ENCODE results near the gene HOXD9.

The HOXD9 gene

DNA sequence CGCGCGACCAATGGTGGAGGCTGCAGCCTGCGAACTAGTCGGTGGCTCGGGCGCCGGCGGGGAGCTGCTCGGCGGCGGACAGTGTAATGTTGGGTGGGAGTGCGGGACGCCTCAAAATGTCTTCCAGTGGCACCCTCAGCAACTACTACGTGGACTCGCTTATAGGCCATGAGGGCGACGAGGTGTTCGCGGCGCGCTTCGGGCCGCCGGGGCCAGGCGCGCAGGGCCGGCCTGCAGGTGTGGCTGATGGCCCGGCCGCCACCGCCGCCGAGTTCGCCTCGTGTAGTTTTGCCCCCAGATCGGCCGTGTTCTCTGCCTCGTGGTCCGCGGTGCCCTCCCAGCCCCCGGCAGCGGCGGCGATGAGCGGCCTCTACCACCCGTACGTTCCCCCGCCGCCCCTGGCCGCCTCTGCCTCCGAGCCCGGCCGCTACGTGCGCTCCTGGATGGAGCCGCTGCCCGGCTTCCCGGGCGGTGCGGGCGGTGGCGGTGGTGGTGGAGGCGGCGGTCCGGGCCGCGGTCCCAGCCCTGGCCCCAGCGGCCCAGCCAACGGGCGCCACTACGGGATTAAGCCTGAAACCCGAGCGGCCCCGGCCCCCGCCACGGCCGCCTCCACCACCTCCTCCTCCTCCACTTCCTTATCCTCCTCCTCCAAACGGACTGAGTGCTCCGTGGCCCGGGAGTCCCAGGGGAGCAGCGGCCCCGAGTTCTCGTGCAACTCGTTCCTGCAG, at the start of gene HOXD9:
HOXD9 (plus strand) TSS at position 37 of the 728 bp plus-strand sequence; CDS start at position 87, 50 bp downstream.
- DNase-seq: no peak

DNA sequence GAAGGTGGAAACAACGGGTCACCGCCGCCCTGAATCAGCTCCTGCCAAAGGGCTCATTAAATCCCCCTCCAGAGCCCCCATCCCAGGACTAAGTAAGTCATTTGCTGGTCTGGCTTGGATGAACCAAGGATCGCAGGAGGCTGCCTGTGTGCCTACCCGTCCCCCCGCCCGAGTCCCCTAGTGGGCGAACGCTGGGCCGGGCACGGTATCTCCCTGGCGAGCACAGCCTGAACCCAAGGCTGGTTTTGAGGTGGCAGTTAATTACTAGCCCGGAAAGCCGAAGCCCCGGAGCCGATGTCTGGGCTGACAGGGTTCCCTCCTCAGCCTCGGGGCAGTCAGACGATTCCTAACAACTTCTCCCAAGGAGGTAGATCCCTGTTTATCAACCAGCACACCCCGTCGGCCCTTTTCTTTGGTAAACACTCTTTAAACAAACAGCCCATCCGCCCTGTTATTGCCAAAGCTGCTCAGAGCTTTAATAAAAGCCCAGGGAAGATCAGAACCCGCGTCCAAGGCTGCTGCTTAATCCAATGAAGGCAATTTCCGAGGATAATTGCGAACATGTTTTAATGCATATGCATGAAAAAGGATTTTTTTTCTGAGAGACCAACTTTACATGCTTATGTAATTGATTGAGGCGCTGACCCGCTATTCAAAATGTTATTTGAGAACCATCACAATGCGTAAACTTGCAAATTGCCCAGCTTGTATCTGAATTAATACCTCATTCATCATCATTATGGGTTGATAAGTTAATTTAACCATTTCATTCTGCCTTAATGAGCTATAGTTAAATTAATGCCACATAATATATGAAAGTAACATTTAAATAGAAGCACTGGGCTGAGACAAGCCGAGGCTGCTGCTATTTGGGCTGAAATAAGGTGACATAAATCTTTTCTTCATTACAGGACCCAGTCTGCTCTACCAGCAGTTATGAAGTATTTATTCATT, 49.3 kb upstream of the HOXD9 start:
- no peak for DNase-seq

- DNase-seq: no peak
Measured at GRCh38 chr2:176074919-176075425, 47.5 kb upstream of the HOXD9 start.

- no peak for DNase-seq
Measured at GRCh38 chr2:176075481-176075880, 47.0 kb upstream of the HOXD9 start.

DNA sequence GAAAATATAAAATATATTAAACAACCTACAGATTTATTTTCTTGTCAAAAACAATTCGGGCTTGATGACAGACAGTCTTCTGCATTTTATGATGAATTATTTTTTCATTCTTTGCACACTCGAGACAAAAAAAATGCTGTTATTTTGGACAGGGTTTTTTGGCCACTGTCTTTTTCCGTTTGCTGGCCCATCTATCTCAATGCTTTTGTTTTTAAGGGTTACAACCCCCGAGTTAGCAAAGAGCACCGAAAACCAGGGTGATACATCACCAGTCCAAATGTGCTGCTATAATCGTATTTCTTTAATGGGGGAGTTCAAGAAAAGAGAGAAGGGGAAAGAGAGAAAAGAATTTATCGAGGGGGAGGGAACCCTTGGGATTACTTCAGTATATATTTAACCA, 46.5 kb upstream of the HOXD9 start:
- DNase-seq: no peak

- DNase-seq: no peak
Measured at GRCh38 chr2:176076796-176077195, 45.7 kb upstream of the HOXD9 start.

GRCh38 chr2:176078541-176079284, 43.8 kb upstream of the HOXD9 start:
- no peak for DNase-seq

- DNase-seq: no peak
Measured at GRCh38 chr2:176079285-176079830, 43.2 kb upstream of the HOXD9 start.

DNA sequence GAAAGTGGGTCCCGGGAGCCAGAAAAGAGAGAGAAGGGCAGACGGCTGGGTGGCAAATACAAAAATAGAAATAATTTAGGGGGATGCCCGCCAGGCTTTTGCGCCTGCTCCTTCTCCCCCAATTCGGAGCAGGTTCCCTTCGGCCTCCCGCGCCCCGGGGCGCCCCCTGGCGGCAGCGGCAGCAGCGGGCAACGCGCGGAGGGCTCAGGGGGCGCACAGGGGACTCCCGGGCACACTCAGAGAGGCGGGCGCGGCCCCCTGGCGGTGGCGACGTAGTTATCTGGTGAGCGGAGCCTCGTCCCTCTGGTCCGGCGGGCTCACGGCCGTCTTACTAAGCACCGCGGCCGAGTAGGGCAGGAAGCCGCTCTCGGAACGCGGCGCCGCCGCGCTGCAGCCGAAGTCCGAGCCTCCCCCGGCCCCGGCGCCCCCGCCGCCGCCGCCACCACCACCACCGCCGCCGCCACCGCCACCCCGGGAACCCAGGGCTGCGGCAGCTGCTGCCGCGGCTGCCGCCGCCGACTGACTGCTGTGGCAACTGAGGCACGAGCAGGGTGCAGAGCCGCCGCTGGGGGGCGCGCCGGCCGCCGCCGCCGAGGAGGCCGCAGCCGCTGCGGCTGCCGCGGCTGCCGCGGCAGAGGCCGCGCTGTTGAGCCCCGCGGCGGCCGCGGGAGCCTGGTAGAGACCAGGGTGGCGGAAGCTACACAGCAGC, 42.5 kb upstream of the HOXD9 start:
- DNase-seq: no peak

GRCh38 chr2:176080540-176081375, 41.8 kb upstream of the HOXD9 start:
- DNase-seq: no peak

- DNase-seq: no peak
Measured at GRCh38 chr2:176081376-176081836, 41.1 kb upstream of the HOXD9 start.

DNA sequence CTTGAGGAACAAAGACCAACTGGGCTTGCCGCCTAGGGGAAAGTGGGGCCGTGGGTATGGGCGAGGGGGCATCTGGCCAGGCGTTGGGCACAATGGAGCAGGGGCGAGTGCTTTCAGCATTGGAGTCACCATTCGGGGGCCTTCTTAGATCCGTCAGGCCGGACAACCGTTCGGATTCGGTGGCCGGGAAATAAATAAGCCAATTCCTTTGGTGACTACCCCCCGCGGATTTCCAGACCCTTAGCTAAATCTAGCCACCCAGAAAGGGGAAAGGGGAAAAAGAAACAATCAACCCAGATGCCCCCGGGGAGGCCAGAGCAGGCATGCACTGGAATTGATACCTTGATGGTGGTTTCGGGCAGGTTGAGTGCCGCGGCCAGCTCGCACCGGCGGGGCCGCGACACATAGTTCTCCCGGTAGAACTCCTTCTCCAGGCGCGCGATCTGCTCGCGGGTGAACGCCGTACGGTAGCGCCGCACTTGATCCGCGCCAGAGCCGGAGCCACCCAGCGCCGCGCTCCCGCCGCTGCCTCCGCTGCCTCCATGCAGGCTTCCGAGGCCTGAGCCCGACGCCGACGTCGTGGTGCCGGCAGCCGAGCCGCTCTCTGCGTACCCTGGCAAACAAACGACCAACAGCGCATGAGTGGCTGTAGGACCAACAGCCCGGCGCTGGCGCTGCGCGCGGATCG, 40.5 kb upstream of the HOXD9 start:
- DNase-seq: no peak

DNA sequence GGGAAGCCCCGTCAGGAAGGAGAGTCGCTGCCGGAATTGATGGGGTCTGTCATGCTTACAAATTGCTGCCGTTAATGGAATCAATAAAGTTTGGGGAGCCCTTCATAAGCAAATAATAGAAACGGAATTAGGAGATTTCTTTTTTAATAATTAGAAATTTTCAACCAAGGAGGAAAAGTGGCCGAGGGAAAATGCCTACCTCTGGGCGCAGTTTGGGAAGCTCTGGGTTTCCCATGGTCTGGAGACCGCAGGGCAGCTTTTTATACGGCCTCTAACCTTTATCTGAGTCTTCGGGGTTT, 40.0 kb upstream of the HOXD9 start:
- DNase-seq: no peak

GRCh38 chr2:176082824-176083751, 39.4 kb upstream of the HOXD9 start:
- DNase-seq: no peak

DNA sequence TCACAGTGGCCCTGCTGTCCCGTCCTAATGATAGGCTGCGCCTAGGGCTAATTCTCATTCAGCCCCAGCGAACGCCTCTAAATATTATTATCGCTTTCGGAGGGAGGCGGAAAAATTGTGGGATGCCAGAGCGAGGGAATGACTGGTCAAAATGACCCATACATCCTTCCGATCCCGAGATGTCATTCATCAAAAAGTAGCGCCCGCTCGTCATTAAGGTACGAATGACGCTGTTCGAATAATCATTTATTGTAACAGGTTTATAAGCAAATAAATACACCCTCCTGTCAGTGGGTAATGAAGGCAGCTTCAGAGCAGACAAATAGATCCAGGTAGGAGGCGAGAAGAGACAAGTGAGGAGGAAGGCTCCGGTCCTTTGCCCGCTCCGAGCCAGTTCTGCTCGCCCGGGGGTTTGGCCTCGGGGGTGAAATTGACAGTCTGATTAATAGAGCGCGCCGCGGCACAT, 38.7 kb upstream of the HOXD9 start, which contains the start of gene EVX2:
EVX2 (minus strand) TSS at position 167 of the 466 bp plus-strand sequence. CDS start 186 bp downstream, outside the sequence.
- no peak for DNase-seq

DNA sequence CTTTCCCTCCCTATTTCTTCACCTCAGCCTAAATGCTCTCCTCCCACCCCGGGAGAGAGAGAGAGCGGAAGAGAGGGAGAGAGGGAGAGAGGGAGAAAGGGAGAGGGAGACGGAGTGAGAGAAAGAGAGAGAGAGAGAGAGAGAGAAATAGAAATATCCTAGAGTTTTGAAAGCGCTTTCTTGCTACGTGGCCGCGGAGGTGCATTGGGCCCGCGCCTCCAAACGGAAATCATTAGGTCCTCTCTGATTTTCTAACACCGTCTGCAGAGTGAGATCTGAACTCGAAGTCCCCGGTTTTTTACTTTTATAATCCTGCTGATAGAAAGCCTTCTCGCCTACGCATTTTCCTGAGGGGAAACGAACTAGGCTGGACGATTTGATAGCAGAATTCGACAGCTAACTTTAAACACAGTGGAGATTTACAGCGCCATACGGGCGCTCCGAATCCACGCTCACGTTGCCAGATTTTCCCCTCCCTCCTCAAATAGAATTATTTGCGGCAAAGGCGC, 37.9 kb upstream of the HOXD9 start:
- DNase-seq: no peak

GRCh38 chr2:176085120-176085788, 37.3 kb upstream of the HOXD9 start:
- no peak for DNase-seq

Data from stimulated activated CD4-positive, alpha-beta T cell treated with anti-CD3 and anti-CD28 coated beads, Interleukin-4, amount 100 ng/mL, for 1 hour (primary cell).